Eye (tissue), 1 donor: Measurements from ENCODE around the gene CCDC18.
"Not testable (repeated sequence)": the region's sequence is repeated elsewhere in the genome, so short reads cannot be mapped to it uniquely, and the experiment has no call there.

Experiments used
- DNase-seq: peaks from one replicate; pipeline ENCODE4 v3.0.0-alpha.2; 2015

Gene CCDC18

DNA sequence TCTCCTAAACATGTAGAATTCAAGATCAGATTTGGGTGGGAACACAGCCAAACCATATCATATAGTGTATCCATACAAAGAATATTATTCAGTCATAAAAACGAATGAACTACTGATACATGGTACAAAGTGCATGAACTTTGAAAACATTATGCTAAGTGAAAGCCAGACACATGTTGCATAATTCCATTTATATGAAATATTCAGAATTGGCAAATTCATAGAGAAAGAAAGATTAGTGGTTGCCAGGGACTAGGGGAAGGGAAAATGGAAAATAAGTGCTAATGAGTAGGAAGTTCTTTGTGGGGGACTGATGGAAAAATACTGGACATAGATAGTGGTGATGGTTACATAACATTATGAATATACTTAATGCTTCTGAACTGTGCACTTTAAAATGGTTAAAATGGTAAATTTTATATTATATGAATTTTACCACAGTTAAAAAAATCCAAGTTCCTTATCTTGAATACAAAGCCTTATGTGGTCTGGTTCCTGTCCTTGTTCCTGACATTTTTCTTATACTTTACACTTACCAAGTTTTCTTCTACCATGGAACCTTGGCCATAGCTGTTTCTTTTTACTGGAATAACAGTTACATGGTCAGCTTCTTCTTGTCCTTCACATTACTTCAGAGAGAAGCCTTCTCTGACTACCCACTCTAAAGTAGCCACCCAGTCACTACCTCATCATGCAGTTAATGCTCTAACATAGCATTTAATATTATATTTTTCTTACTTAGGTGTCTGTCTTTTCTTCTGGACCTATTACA, 64.0 kb downstream of the CCDC18 start:
- DNase-seq: no peak

- no peak for DNase-seq
These were observed 71.4 kb downstream of the CCDC18 start for GRCh38 chr1:93251966-93252365.

DNA sequence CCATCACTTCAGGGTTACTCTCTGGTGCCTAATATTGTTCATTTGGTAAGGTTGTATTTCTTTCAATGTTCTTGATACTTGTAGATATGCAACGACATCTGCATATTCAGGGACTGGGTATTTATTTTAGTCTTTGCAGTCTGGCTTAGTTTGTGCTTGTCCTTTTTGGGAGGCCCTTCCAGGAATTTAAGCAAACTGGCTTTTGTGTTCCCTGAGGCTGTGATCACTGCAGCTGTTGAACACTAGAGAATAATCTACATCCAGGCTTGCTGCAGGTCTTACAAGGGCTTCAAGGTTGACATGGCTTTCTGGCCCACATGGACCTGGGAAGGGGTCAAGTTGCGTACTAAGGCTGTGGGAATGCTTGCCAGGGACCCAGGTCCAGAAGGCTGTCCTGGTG, 72.1 kb downstream of the CCDC18 start:
- no peak for DNase-seq

GRCh38 chr1:93253516-93253915, 73.0 kb downstream of the CCDC18 start:
- DNase-seq: no peak

GRCh38 chr1:93255222-93256079, 74.9 kb downstream of the CCDC18 start:
- DNase-seq: no peak

GRCh38 chr1:93256433-93256832, 75.9 kb downstream of the CCDC18 start:
- DNase-seq: no peak

DNA sequence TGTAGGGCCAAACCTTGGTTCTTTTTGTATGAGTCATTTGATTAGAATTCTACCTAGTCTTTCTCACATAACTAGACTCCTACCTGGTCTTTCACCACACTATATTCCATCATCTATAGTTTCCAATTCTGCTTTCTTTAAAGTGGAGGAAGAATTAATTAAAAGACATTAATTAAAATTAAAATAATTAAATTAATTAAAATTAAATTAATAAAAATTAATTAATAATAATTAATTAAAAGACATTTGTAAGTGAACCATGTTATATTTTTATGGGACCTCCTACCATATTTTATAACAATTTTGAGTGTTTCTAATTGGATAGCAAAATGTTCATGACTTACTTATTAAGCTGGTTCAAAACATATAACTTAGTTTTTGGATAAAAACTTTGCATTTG, 77.4 kb downstream of the CCDC18 start:
- DNase-seq: no peak

GRCh38 chr1:93260726-93261125, 80.2 kb downstream of the CCDC18 start:
- not testable (repeated sequence) for DNase-seq

- DNase-seq: no peak
These were observed 82.1 kb downstream of the CCDC18 start for GRCh38 chr1:93262645-93263044.

- not testable (repeated sequence) for DNase-seq
These were observed 88.4 kb downstream of the CCDC18 start for GRCh38 chr1:93268888-93269287.

- DNase-seq: not testable (repeated sequence)
These were observed 94.7 kb downstream of the CCDC18 start for GRCh38 chr1:93275262-93275633.

- DNase-seq: no peak
These were observed 95.2 kb downstream of the CCDC18 start for GRCh38 chr1:93275634-93276295.

GRCh38 chr1:93277530-93277929, 97.0 kb downstream of the CCDC18 start:
- not testable (repeated sequence) for DNase-seq

DNA sequence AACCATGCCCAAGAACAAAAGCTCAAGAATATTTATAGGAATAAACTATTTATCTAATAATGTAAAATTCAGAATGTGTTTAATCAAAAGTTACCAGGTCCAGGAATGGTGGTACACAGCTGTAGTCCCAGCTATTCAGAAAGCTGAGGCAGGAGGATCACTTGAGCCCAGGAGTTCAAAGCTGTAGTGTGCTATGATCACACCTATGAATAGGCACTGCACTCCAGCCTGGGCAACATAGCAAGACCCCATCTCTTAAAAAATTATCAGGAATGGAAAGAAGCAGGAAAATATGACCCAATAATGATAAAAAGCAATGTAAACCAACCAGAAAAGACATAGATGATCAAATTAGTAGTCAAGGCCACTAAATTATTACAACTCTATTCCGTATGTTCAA, 103.0 kb downstream of the CCDC18 start:
- DNase-seq: no peak

GRCh38 chr1:93288558-93288957, 108.0 kb downstream of the CCDC18 start:
- DNase-seq: no peak

DNA sequence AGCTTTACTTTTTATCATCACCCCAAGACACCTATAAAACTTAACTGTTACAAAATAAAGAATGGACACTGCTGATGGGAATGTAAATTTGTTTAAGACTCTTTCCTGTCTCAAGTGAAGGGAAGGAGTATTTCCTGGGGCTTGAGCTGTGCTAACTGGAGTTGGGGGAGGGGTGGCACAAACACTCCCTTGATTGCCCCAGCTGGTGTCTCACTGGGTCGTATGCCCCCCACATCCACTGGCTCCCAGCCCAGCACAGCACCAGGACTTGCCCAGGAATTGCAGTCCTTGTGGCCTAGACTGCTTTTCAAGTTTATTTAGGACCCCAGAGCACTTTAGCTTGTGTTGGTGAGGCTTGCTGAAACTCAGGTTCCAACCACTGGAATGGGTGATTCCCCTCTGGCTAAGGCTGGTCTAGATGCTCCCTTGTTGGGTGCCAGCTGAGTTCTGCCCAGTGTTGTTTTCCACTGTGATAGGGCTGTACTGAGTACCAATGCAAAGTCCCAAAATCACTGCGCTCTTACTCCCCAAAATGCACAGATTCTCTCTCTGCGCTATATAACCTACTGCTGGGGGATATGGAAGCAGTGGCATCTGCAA, 116.1 kb downstream of the CCDC18 start:
- no peak for DNase-seq

- no peak for DNase-seq
These were observed 120.6 kb downstream of the CCDC18 start for GRCh38 chr1:93301131-93301530.

DNA sequence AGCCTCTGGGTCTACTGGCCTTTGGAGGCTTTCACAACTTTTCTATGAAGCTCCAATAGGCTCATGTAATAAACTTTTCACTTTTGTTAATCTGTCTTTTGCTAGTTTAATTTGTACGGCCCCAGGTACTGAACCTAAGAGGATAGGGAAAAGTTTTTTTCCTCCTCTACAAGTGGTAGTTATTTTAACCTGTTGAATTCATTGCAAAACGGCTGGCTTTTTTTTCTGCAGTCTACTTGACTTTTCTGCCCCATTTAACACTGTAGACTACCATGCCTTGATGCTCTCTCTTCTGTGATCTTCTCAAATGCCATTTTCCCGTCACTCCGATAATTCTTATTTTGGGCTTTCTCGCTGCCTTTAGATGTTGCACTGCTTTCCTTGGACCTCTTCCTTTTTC, 121.6 kb downstream of the CCDC18 start:
- no peak for DNase-seq

GRCh38 chr1:93304716-93305138, 124.2 kb downstream of the CCDC18 start:
- peak; percentile 77 for DNase-seq

GRCh38 chr1:93306920-93307319, 126.4 kb downstream of the CCDC18 start:
- DNase-seq: no peak

- DNase-seq: no peak
These were observed 132.5 kb downstream of the CCDC18 start for GRCh38 chr1:93313026-93313425.

DNA sequence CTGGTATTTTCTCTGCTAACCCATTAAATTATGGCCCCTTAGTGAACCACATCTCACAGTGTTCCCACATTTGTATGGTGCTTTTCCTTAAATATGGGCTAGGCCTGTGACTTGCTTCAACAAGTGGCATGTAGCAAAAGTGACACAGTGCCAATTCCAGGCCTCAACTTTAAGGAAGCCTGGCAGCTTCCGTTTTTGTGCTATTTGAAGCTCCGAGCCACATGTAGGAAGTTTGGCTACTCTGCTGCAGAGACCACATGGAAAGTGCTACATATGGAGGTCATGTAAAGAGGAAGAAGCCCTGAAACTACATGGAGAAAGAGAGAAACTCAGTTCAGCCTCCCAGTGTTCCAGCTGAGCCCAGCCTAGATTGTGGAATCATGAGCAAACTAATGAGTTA, 136.7 kb downstream of the CCDC18 start:
- DNase-seq: no peak

DNA sequence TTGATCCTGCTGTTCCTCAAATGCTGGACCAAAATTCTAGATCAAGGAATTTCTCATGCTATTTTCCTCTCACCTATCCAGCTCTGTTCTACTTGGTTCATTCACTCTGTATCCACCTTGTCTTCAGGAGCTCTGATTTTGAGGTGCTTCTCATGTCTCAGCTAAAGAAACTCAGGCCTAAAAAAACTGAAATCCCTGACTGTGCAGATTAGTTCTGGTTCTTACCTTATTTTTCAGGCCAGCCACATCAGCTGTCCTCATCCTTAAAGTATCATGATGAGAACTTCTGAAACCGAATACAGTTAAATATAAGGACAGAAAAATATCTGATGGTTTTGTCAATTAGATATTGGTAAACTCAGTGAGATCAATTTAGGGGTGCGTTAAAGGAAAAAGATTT, 137.4 kb downstream of the CCDC18 start:
- no peak for DNase-seq
